ENCODE measurements around the gene NUDT17.
A peak's percentile ranks its signal among the peaks of the same experiment; 100 is the strongest.

The NUDT17 gene

DNA sequence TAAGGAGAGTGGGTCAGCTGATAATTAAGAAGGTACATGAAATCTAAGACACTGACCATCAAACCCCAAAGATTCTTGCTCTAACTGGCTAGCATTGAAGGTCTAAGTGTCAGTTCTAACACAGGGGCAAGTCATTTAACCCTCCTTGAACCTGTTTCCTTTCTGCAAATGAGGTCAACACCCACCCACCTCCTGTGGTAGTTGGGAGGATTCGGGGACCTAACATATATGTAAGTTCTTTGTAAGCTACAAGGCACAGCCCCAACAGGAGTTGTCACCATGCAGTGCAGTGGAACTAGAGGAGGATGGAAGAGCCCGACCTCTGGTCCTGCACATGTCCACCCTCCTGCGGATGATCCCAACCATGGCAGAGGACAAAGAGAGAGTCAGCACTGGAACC lies 2.4 kb downstream of the NUDT17 start:
- DNase-seq (ENCODE audit: low read depth in 2 of 2, low spot score in 1 of 2), result no peak

DNA sequence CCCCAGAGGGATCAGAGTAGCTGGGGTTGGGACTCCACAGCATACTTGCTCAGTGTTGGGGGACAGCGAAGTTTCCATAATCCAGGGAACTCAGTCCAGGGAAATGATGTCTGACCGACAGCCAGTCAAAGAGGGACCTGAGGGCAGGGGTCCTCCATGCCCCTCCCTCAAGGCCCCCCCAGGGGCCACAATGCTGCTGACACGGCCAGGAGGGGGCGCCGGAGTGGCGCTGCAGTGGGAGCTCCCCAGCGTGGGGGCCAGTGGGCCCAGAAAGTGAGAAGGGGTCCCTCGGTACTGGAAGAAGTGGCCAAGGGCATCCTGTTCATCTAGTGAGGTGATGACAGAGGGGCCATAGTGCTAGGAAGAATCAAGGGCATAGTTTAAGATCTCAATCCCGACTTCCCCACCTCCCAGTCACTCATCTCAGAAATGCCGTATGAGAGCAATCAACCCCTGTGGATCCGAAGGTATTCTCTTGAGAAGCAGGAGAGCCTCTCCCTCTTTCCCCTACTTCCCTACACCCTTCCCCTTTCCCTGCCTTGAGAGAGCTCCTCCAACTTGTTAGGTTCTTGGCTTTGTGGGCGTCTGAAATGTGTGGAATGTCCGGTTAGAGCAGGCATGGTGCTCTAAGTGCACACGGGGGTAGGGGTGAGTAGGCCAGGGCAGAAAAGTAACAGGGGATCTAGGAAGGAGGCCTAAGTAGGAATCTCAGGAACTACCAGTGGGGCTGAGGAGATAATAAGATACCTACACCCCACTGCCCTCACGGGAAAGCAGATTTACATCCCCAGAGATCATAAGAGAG lies 4.1 kb downstream of the NUDT17 start:
- DNase-seq (ENCODE audit: low read depth in 2 of 2, low spot score in 1 of 2), result no peak

DNA sequence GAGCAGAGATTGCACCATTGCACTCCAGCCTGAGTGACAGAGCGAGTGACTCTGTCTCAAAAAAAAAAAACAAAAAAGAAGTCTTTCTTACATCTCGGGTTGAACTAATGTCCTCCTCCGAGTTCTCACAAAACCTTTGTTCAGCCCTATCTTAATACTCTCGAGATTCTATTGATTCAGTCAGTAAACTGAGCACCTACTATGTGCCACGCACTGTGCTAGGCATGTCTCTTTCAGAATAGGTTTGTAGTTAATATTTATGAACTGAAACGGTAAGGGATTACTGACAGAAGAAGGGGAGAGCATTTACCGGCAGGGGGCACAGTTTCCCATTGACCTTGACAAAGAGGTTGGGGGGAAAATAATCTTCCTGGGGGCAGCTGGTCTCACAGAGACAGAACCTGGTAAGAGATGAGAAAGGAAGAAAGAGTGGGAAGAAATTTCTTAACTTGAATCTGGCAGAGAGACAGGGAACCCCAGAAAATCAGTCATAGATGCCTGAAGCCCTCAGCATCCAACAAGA lies 10.1 kb downstream of the NUDT17 start:
- no peak for DNase-seq (ENCODE audit: low read depth in 2 of 2, low spot score in 1 of 2)

DNA sequence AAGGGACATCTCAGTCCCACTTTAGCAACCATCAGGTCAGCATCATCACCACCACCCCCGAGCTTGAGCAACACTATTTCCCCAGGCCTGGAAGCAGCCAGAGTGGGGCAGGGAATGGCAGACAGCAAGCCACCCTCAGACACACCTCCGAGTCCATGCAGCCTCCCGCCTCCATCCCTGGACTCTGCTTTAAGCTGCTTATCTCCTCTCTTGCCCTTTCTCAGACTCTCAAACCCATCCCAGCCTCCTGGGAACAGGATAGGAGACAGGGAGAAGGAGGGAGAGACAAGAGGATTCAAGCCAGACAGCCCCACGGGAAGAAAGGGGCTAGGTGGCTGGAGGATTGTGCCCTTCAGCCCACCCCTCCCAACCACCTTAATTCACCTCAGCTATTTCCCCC lies 11.7 kb downstream of the NUDT17 start:
- DNase-seq (ENCODE audit: low read depth in 2 of 2, low spot score in 1 of 2), result no peak

DNA sequence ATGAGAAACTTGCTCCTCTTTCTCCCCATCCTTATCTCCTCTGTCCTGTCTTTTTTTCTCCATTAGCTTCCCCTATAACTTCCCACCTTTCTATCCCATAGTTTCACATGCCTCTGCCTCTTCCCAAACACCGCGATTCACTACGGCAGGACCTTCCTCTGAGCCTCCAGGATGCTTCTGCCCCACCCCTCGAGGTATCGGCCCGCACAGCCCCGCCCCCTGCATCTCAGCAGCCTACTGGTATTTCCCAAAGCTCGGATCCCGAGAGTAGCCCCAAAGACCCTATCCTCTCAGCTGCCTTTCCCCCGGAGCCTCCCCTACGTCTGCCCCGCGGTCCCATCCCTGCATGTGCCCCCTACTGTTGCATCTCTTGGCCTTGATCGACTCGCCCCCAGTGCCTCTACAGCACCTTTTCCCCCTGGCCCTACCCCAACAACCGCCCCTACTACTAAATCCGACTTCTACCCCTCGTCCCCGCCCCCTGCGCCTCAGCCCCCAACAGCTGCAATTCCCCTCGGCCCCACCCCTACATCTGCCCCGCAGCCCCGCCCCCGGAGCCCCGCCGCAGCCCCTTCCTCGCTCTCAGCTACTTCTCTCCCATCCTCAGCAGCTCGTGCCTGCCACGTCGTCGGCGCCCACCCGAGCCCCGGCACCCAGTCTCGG lies 12.9 kb downstream of the NUDT17 start:
- peak in 1 of 2 donors; percentile 43 for DNase-seq (ENCODE audit: low read depth in 2 of 2, low spot score in 1 of 2)

DNA sequence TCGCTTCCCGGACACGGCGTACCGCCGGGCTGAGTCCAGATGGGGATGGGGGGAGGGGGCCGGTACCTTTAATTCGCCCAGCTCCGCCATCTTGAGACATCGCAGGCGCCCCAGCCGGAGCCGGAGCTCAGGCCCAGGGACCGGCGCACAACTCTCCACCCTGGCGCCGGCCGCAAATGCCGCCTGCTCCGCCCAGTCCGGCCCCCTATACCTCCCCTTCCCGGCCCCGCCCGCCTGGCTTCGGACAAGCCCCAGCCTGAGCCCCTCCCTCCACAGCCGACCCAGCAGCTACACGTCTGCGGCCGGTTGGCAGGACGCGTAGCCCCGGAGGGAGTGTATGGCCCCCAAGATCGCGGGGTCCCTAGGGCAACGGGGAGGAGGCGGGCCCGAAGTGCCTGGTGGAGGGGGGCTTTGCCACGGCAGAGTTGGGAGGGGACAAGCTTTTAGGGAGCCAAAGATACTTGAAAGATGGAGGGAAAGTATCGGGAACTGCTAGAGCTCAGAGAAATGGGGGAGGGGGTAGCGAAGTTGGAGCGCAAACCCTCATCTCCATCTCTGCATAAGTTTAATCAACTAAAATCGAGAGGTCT lies 13.6 kb downstream of the NUDT17 start, which contains the start of gene PIAS3:
PIAS3 (minus strand) TSS at position 181 of the 590 bp plus-strand sequence; CDS start at position 90, 91 bp downstream.
- peak; percentile 65 to 70 for DNase-seq (ENCODE audit: low read depth in 2 of 2, low spot score in 1 of 2)

DNA sequence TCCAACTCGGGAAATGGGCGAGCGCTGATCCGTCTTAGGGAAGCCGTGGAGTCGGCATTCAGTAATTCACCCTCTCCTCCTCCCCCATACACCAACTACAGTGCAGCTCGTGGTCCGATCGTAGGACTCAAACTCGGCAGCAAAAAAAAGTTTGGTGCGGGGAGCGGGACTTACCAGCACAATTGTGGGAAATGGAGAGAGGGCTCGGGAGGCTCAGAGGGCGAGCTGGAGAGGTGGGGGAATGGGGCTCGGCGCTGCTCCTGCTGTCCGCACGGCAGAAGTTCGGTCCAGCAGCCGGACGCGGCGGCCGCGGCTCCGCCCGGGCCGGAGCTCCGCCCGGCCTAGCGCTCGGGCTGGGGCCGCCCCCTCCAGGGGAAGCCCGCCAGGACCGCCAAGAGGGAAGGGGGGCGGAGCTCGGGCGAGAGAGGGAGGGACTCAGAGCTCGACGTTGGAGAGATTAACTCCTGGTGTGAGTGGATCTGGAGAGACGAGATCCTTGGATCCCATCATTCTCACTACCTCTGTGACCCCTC lies 14.1 kb downstream of the NUDT17 start:
- DNase-seq (ENCODE audit: low read depth in 2 of 2, low spot score in 1 of 2), result peak; percentile 48 to 64

DNA sequence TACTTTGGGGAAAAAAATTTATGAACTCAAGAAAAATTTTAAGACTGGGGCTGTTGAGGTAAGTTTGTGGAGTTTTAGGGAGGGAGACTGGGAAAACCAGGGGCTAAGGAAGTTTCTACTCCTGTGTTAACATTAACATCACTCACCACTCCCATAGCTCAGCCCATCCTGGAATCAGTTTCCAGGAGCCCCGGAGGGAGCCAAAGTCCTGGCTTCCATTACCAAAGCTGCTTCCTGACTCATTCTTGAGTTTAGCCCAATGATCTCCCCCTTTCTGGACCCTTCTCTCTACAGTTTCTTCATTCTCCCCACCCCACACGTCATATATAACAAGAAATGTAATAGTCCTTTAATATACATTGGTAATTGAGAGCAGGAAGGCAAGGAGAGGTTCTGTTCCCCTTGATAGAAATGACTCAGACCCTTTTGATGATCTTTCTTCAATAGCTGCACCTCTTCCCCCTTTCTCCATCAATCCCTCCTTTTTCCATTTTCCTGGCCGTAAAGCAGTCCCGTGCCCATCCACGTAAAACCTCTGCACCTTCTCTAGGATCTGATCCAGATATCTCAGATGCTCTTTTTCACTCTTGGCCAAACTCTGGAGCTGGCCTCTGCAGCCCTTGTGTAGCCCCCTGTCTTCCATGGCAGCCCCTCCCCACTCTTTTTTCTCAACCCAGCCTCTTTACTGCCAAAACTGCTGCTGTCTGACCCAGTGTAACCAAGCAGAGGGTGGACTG lies 18.0 kb downstream of the NUDT17 start:
- DNase-seq (ENCODE audit: low read depth in 2 of 2, low spot score in 1 of 2), result no peak

DNA sequence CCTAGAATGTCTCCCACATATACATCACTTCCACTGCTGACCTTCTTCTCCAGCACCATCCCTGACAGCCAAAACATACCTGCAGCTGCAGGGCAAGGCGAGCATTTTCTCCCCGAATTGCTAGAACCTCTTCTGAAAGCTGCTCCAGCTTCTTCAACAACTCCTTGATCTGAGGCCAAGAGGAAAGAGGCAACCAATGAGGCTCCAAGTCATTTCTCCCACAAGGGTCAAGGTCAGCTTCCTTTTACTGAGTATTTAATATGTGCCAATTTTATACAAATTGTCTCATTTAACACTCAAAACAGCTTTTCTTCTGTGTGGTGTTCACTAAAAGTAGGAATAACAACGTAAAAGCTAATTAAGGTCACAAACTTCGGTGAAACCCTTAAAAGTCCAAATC lies 22.8 kb downstream of the NUDT17 start:
- no peak for DNase-seq (ENCODE audit: low read depth in 2 of 2, low spot score in 1 of 2)

DNA sequence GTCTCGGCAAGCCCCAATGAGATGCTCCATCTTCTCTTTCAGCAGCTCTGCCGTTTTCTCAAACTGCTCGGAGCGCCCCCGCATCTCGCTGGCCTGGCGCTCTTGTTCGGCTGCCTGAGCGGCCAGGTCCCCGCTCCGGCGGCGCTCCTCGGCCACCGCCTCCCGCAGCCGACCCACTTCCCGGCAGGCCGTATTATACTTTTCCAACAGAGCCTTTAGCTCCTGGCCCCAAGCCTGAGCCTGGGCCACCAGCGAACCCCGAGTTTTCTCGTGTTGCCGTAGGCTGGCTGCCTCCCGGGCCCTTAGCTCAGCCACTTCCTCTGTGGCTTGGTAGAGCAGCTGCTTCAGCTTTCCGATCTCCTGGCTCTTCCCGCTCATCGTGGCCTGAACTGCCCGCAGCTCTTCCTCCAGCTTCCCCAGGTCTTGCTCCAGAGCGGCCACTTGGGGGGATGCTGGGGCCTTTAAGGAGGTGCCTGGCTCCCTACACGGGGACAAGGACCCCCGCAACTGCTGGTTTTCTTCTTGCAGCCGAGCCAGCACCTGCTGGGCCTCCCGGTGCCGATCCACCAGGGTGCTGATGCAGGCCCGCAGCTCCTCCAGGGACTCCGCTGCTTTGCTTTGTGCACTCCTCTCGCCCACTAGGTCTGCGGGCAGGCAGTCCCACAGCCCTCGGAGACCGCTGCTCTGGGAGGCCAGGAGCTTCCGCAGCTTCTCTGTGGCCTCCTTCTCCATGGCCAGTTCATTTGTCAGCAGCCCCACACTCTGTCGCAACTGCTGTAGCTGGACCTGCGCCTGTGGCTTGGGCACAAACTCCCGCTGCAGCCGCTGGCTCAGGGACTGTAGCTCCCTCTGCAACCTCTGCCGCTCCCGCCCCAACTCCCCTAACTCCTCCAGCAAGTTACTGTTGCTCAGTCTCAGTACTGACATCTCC lies 26.8 kb downstream of the NUDT17 start:
- DNase-seq (ENCODE audit: low read depth in 2 of 2, low spot score in 1 of 2), result no peak

DNA sequence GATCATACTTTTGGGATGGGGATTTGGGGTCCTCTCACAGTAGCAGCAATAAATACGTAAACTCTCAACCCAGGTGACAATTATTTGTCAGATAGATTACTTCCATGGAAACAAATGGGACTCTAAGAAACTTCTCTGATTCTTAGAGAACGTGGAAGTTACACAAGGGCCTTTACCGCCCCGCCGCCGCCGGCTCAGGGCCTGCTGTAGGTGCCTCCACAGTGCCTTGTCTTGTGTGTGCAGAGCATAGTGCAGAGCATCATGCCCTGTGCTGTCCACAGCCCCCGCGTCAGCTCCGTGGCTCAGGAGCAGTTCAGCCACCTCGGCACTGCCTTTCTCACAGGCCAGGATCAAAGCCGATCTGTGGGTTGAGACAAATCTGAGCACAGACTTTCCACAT lies 29.2 kb downstream of the NUDT17 start:
- no peak for DNase-seq (ENCODE audit: low read depth in 2 of 2, low spot score in 1 of 2)

DNA sequence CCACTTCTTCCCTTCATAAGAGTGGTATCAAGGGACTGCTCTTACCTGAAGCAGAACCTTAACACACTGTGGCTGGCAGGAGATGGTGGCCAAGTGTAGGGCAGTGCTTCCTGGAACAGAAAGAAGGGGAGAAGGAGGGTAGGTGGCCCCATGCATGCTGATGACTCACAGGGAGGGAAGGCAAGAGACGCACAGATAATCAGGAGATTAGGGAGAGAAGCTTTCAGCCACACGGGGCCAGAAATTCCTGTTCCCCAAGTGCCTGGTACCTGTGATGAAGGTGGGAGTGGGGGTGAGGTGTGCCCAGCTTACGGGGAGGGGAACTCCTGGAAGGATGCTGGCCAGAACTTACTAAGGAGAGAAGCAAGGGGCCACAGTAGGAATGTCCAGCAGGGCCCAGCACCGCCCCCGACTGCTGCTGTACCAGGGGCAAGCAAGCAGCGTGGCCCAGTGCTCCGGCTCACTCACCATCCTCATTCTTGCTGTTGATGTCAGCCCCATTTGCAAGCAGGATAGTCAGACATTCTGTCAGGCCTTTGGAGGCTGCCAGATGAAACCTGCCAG lies 32.6 kb downstream of the NUDT17 start:
- DNase-seq (ENCODE audit: low read depth in 2 of 2, low spot score in 1 of 2), result no peak

DNA sequence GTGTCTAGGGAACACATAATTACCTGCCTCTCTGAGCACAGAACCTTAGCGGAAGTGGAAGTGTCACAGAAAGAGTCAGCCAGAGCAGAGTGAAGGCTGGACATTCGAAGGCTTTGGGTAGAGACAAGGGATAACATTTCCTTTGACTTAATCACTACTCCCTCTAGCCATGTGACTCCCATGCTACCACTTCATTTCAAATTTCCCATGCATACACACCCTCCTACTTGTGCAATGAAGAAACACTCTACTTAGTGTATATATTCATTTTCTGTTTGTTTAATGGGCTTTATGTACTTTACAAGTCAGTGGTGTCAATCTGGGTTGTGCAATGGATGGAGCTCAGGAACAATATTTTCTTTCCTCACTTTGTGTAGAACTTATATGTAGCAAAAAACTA lies 33.3 kb downstream of the NUDT17 start:
- no peak for DNase-seq (ENCODE audit: low read depth in 2 of 2, low spot score in 1 of 2)

DNA sequence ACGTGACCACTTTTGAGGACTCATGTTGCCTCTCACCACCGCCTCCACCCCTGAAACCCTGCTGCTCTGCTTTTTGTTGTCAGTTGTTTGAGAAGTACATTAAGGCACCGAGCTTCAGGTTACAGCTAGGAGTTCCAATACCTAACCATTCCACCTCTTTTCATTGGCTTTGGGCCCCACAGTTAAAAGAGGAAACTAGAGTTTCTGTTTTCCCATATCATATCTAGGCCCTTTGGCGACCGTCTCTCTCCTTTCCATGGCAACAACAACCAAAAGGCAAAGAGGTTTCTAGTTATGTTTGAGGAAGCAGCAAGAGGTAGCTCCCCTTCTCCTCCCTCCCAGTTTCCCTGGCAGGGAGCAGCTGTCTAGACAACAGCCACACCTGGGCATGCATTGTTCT lies 34.3 kb downstream of the NUDT17 start:
- no peak for DNase-seq (ENCODE audit: low read depth in 2 of 2, low spot score in 1 of 2)

DNA sequence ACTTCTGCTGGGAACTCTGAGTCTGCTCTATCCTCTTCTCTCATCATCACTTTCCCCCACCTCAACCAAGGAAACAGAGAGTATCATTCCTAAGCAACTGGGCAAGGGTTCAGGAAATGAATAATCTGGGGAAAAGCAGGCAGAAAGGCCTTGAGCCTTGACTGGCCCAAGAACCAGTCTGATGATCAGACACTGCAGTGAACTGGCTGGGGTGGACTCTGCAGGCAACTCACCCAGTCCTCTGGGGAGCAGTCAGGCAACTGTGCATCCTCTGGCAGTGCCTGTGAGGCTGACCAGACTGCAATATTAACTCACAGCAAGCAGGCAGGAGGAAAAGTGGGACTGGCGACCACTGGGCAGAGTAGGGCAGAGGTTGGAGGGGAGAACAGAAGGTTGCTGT lies 39.2 kb downstream of the NUDT17 start:
- no peak for DNase-seq (ENCODE audit: low read depth in 2 of 2, low spot score in 1 of 2)

DNA sequence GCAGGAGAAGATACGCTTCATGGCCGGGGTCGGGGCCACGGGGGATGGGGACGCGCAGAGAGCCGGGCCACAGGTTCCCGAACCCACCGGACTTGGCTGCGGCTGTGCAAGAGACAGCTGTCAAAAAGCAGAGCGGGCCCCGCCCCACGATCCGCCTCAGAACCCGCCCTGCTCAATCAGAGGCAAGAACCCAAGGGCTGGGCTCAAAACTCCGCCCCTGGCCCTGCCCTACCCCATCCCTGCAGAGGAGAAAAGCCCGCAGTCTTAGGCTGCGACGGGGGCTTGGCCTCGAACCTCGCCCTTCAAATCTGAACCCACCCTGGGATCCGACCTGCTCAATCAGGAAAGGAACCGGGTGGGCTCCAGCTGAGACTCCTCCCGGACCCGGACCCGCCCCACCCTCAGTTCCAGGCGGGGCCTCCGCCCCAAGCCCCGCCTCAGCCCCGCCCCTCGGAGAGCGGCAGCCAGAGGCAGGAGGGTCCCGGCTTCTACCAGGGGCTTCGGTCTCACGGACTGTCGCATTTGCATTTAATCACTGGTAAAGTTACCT lies 40.4 kb downstream of the NUDT17 start, which contains the start of gene ANKRD35:
ANKRD35 (minus strand) TSS at position 129 of the 550 bp plus-strand sequence; CDS start at position 21, 108 bp downstream.
- DNase-seq (ENCODE audit: low read depth in 2 of 2, low spot score in 1 of 2), result peak; percentile 62 to 76

DNA sequence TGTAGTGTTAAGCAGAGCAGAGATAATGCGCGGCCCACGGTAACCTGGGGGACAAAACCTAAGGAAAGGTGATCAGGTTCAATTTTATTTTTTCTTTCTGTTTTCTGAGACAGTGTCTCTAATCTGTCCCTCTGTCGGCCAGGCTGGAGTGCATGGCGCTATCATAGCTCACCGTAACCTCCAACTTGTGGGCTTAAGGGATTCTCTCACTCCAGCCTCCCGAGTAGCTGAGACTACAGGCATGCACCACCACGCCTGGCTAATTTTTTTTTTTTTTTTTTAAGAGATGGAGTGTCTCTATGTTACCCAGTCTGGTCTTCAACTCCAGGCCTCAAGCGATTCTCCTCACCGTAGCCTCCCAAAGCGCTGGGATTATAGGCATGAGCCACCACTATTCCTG lies 41.0 kb downstream of the NUDT17 start:
- no peak for DNase-seq (ENCODE audit: low read depth in 2 of 2, low spot score in 1 of 2)

DNA sequence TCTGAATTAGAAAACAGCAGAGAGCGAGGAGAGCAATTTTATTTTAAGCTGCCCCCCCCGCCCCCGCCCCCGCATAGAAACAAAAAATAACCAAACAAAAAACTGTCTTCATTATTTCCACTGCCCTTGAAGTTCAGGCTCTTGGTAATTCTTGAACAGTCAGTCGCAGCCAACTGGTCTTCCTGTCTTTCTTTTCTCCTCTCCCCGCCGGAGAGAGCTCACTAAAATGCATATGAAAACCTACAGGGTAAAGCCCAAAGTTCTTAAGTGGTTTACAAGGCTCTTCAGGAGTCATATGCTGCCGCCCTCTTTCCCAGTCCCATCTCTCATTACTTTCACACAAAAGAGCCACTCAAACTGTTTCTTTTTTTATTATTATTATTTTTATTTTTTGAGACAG lies 41.4 kb downstream of the NUDT17 start:
- no peak for DNase-seq (ENCODE audit: low read depth in 2 of 2, low spot score in 1 of 2)

DNA sequence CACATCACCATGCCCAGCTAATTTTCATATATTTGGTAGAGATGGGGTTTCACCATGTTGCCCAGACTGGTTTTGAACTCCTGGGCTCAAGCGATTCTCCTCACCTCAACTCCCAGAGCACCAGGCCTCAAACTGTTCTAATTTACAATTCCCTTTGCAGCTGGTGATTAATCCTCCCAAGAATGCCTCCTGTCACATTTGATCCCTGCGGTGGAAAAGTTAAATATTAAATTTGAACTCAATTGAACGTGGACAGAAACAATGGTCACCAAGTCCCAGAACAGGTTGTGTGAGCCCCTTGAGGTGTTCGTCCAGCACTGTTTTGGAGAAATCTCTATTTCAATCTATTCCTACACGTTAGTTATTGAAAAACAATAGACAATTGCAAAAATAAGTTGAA lies 42.2 kb downstream of the NUDT17 start:
- no peak for DNase-seq (ENCODE audit: low read depth in 2 of 2, low spot score in 1 of 2)
